K562 (cell line): ENCODE measurements around the gene AFF3. TPM values are rescaled to one million over a fixed set of nuclear protein-coding genes. Genes with fewer than 3 reads are reported as not detected.

Experiments used
- HNRNPH1 ChIP-seq: fragments of 200-400 bp; formaldehyde crosslinking; optimal IDR thresholded peaks from 2 replicates; pipeline ENCODE3; 2017; ENCODE audit warnings: low read depth, mild to moderate bottlenecking, low read length, moderate library complexity
- ID3 ChIP-seq, 2 experiments: fragments of 250-450 bp in 1 of 2; fragments of 450-650 bp in 1 of 2; sonication (Bioruptor Pico) in 1 of 2; IDR thresholded peaks; 2 replicates each; pipeline versions ENCODE4 v1.6.1 to v1.8.0; 2016 to 2021; ENCODE audit warnings: mild to moderate bottlenecking in 2 of 2, moderate library complexity in 2 of 2, missing compliant biosample characterization in 1 of 2, missing genetic modification characterization in 1 of 2
- MAFK ChIP-seq: IDR thresholded peaks from 2 replicates; pipeline ENCODE4 v1.6.1; 2011; ENCODE audit warnings: low read length, improper control_type of control experiment
- REST ChIP-seq, 2 experiments: fragments of 450-650 bp; formaldehyde crosslinking in 1 of 2; IDR thresholded peaks; 2 replicates each; pipeline versions ENCODE4 v1.4.0 to v1.6.1; 2014 to 2020; ENCODE audit warnings: mild to moderate bottlenecking in 2 of 2, borderline replicate concordance in 1 of 2, low read depth in 1 of 2
- UBTF ChIP-seq, 2 experiments: IDR thresholded peaks; 2 replicates each; pipeline ENCODE4 v1.6.1; 2012; ENCODE audit warnings: improper control_type of control experiment in 2 of 2, low read depth in 2 of 2, low read length in 2 of 2, borderline replicate concordance in 1 of 2
- ZNF512 ChIP-seq: IDR thresholded peaks from 2 replicates; pipeline ENCODE4 v1.6.1; 2016; ENCODE audit warnings: missing genetic modification characterization, missing compliant biosample characterization
- polyA plus RNA-seq, 8 experiments: library from polyadenylated mRNA; depleted of rRNA in 4 of 8; stranded (reverse) in 5 of 8; unstranded in 3 of 8; fragments of >200 nt; fragmentation: Nextera tagmentation in 2 of 8; fragmentation: Illumina TruSeq in 1 of 8; extraction: Ambion mirVana in 2 of 8; extraction: Trizol in 1 of 8; gene quantifications; 2 replicates each; pipeline versions ENCODE4 v1.2.1 to v1.2.3, GENCODE V29; 2011 to 2014; ENCODE audit warnings: inconsistent platforms in 1 of 8, missing spikeins in 1 of 8
- total RNA-seq, 7 experiments: library from RNA; depleted of rRNA in 6 of 7; stranded (reverse); fragments of >200 nt in 6 of 7; fragmentation: Illumina TruSeq in 2 of 7; extraction: Trizol in 2 of 7; gene quantifications; 2 replicates each; pipeline versions ENCODE4 v1.2.1 to v1.2.3, GENCODE V29; 2011 to 2021; ENCODE audit warnings: low replicate concordance in 1 of 7

The AFF3 gene
- total and polyA plus RNA-seq, 9 of the 15 experiments (the other 6 are each of a cell fraction or from before 2014, with no cell fraction given): 0.02 to 0.11 TPM; not detected in 7

GRCh38 chr2:99636144-99637034, 506.0 kb downstream of the AFF3 start (continued):
- TF ChIP-seq ZNF512 (tag): no peak
- no peak for TF ChIP-seq MAFK
- peak; percentile 69; the same call in 1 of the 2 replicates for TF ChIP-seq REST (IDR thresholded peaks at IDR 0.05; ENCODE audit: borderline replicate concordance)
- no peak for TF ChIP-seq REST (CRISPR knock-in tag; IDR thresholded peaks at IDR 0.05; ENCODE audit: low read depth)
- no peak for TF ChIP-seq ID3 (CRISPR knock-in tag; IDR thresholded peaks at IDR 0.05)
- TF ChIP-seq ID3 (tag; IDR thresholded peaks at IDR 0.05): peak; percentile 97
- TF ChIP-seq UBTF (IDR thresholded peaks at IDR 0.05; ENCODE audit: borderline replicate concordance in 1 of 2, low read depth in 2 of 2, low read length in 2 of 2): 0 out of 4 replicates have a peak, but pooled peaks of 1 of the 2 experiments have one; percentile 49
- TF ChIP-seq HNRNPH1: no peak
